Fibroblast of skin of left biceps (primary cell): Measurements from ENCODE around the gene UNC5B.
A peak's percentile ranks its signal among the peaks of the same experiment; 100 is the strongest.

Experiments
- DNase-seq, 2 experiments: peaks; one replicate each; pipeline ENCODE4 v3.0.0-alpha.2; 2013; ENCODE audit warnings: low read depth in 2 of 2

UNC5B gene

GRCh38 chr10:71254834-71255549 is 42.6 kb downstream of the UNC5B start:
- DNase-seq, result no peak

GRCh38 chr10:71255550-71255807 is 43.1 kb downstream of the UNC5B start:
- DNase-seq, result no peak

- no peak for DNase-seq
These were observed 43.7 kb downstream of the UNC5B start for GRCh38 chr10:71255808-71256660.

- no peak for DNase-seq
These were observed 44.4 kb downstream of the UNC5B start for GRCh38 chr10:71256661-71257318.

- no peak for DNase-seq
These were observed 45.1 kb downstream of the UNC5B start for GRCh38 chr10:71257319-71257997.

GRCh38 chr10:71258046-71258445 is 45.7 kb downstream of the UNC5B start:
- no peak for DNase-seq

GRCh38 chr10:71258446-71259145 is 46.2 kb downstream of the UNC5B start:
- DNase-seq, result no peak

GRCh38 chr10:71259282-71259681 is 46.9 kb downstream of the UNC5B start:
- DNase-seq, result no peak

GRCh38 chr10:71259815-71260501 is 47.6 kb downstream of the UNC5B start:
- DNase-seq, result no peak

- peak in 1 of 2 experiments; percentile 28 for DNase-seq
These were observed 48.4 kb downstream of the UNC5B start for GRCh38 chr10:71260622-71261325.

GRCh38 chr10:71262027-71262426 is 49.7 kb downstream of the UNC5B start:
- DNase-seq, result no peak

GRCh38 chr10:71262817-71263216 is 50.4 kb downstream of the UNC5B start:
- DNase-seq, result no peak

- no peak for DNase-seq
These were observed 51.0 kb downstream of the UNC5B start for GRCh38 chr10:71263376-71263775.

- no peak for DNase-seq
These were observed 52.2 kb downstream of the UNC5B start for GRCh38 chr10:71264345-71265200.

- DNase-seq, result no peak
These were observed 52.8 kb downstream of the UNC5B start for GRCh38 chr10:71265201-71265575.

GRCh38 chr10:71265618-71266146 is 53.3 kb downstream of the UNC5B start:
- no peak for DNase-seq

- DNase-seq, result peak; percentile 84 to 86
These were observed 54.0 kb downstream of the UNC5B start for GRCh38 chr10:71266147-71266917.

GRCh38 chr10:71266918-71267442 is 54.6 kb downstream of the UNC5B start:
- no peak for DNase-seq
